HepG2 (cell line): ENCODE measurements around the gene SPATC1L. TPM values are rescaled to one million over a fixed set of nuclear protein-coding genes. Genes with fewer than 3 reads are reported as not detected.
"Not testable (repeated sequence)": the region's sequence is repeated elsewhere in the genome, so short reads cannot be mapped to it uniquely, and the experiment has no call there.

Experiments
- ATAC-seq: fragments of 200-7000 bp; cut with Tn5 transposase; 3 replicates; pipeline ENCODE4 v1.9.1; 2020; ENCODE audit warnings: mild to moderate bottlenecking, moderate library complexity
- BruUV-seq: library from RNA; stranded (reverse); fragments of 400-500 nt; replicated peaks from 2 replicates; lab custom pipeline; 2021; lab: Mats Ljungman, UMichigan
- CTCF ChIA-PET: fragments of 300-600 bp; formaldehyde crosslinking; extraction: SDS; loops from one replicate; lab custom pipeline; 2021; ENCODE audit warnings: low total read pairs, inconsistent platforms, low intra/inter-chr PET ratio; lab: Yijun Ruan, JAX
- POLR2A ChIA-PET: fragments of 350-600 bp; sonication (Branson Sonifier 250); formaldehyde crosslinking; loops from one replicate; lab custom pipeline; 2020; ENCODE audit warnings: antibody characterized with exemption, inconsistent platforms; lab: Yijun Ruan, JAX
- DNase-seq: peaks from one replicate; pipeline ENCODE4 v3.0.0-alpha.2; 2015; ENCODE audit warnings: low spot score
- FAIRE-seq: peaks from 3 replicates; lab custom pipeline; 2011; peaks lifted over from hg19 to GRCh38; lab: Jason Lieb, UNC
- H2AFZ ChIP-seq: one replicate; pipeline ENCODE4 v1.6.1; 2011; ENCODE audit warnings: low read length, inconsistent platforms
- H3K27ac ChIP-seq: fragments of 300-600 bp; 3 replicates; pipeline ENCODE4 v1.8.0; 2011; ENCODE audit warnings: mixed run types, mild to moderate bottlenecking, mixed read lengths, low read length, inconsistent platforms; ENCODE audit not compliant: insufficient read depth; ENCODE audit errors: extremely low read length
- H3K27me3 ChIP-seq, 2 experiments: fragments of 200-600 bp in 1 of 2; 2 replicates in 1 of 2; 3 replicates in 1 of 2; pipeline versions ENCODE4 v1.6.0 to v1.8.0; 2011; ENCODE audit warnings: low read length in 2 of 2, mild to moderate bottlenecking in 2 of 2, moderate library complexity in 2 of 2, inconsistent platforms in 1 of 2; ENCODE audit not compliant: insufficient read depth in 2 of 2, control insufficient read depth in 1 of 2
- H3K36me3 ChIP-seq, 2 experiments: fragments of 200-600 bp in 1 of 2; replicated peaks in 1 of 2; 2 replicates in 1 of 2; 3 replicates in 1 of 2; pipeline versions ENCODE4 v1.5.1 to v1.8.0; 2011; ENCODE audit warnings: low read length in 2 of 2, inconsistent platforms in 1 of 2; ENCODE audit not compliant: insufficient read depth in 2 of 2, control insufficient read depth in 1 of 2
- H3K4me1 ChIP-seq: 2 replicates; pipeline ENCODE4 v1.5.1; 2012; ENCODE audit warnings: low read length, inconsistent platforms; ENCODE audit not compliant: insufficient read depth
- H3K4me2 ChIP-seq: 2 replicates; pipeline ENCODE4 v1.6.0; 2011; ENCODE audit warnings: low read depth, low read length, inconsistent platforms
- H3K4me3 ChIP-seq, 3 experiments: fragments of 200-600 bp in 1 of 3; sonication (generic), shearing (Covaris generic) in 1 of 3; replicated peaks in 1 of 3; 2 replicates each; pipeline ENCODE4 v1.5.1; 2011 to 2016; ENCODE audit warnings: low read length in 3 of 3, inconsistent platforms in 2 of 3, low read depth in 2 of 3, mild to moderate bottlenecking in 2 of 3, control low read depth in 1 of 3, mixed read lengths in 1 of 3; ENCODE audit not compliant: insufficient read depth in 1 of 3
- H3K79me2 ChIP-seq: one replicate; pipeline ENCODE4 v1.6.1; 2011; ENCODE audit warnings: low read length, inconsistent platforms; ENCODE audit not compliant: insufficient read depth
- H3K9ac ChIP-seq: 2 replicates; pipeline ENCODE4 v1.6.0; 2011; ENCODE audit warnings: mild to moderate bottlenecking, low read depth, low read length, inconsistent platforms; ENCODE audit not compliant: insufficient read depth
- H3K9me3 ChIP-seq: 2 replicates; pipeline ENCODE4 v1.5.1; 2012; ENCODE audit warnings: mild to moderate bottlenecking, low read length
- H4K20me1 ChIP-seq: 2 replicates; pipeline ENCODE4 v1.6.0; 2011; ENCODE audit warnings: inconsistent platforms, mild to moderate bottlenecking, low read length, moderate library complexity; ENCODE audit not compliant: insufficient read depth
- DMAP1 ChIP-seq: IDR thresholded peaks from 2 replicates; pipeline ENCODE4 v1.6.1; 2016
- SOX13 ChIP-seq, 3 experiments: fragments of 450-650 bp in 1 of 3; sonication (generic) in 1 of 3; formaldehyde crosslinking in 1 of 3; IDR thresholded peaks in 2 of 3; conservative IDR thresholded peaks in 1 of 3; 2 replicates each; pipeline versions ENCODE4 v1.5.0 to v1.6.1; 2016 to 2020; ENCODE audit warnings: antibody characterized with exemption in 1 of 3, mild to moderate bottlenecking in 1 of 3, missing compliant biosample characterization in 1 of 3, missing genetic modification reagents in 1 of 3, moderate library complexity in 1 of 3
- SP2 ChIP-seq: sonication (generic); formaldehyde crosslinking; IDR thresholded peaks from 2 replicates; pipeline ENCODE4 v1.5.1; 2020; ENCODE audit warnings: mild to moderate bottlenecking, missing genetic modification reagents
- ZNF530 ChIP-seq: sonication (generic); formaldehyde crosslinking; IDR thresholded peaks from 2 replicates; pipeline ENCODE4 v1.5.0; 2020; ENCODE audit warnings: low read depth, mild to moderate bottlenecking, missing genetic modification reagents
- WGBS: methylation state at CpG from one replicate; pipeline ENCODE4 v1.1.6; 2017; ENCODE audit warnings: low lambda C conversion rate; 5-methylcytosine and 5-hydroxymethylcytosine counted together
- in situ Hi-C: cut with HindIII; loops from 2 replicates; pipeline ENCODE4 v1.10.0; 2017; ENCODE audit warnings: low pct_unique_long_range_greater_than_20kb; ENCODE audit not compliant: extremely low pct_ligation_motif_present
- intact Hi-C: fragments of 100-400 bp; cut with micrococcal nuclease; formaldehyde crosslinking; loops from one replicate; pipeline ENCODE4 v1.10.0; 2022; ENCODE audit not compliant: unreplicated experiment
- polyA plus RNA-seq, 8 experiments: library from polyadenylated mRNA; depleted of rRNA in 3 of 8; stranded (reverse) in 7 of 8; unstranded in 1 of 8; fragments of >200 nt; fragmentation: Illumina TruSeq in 4 of 8; extraction: Trizol in 4 of 8; gene quantifications; 2 replicates each; pipeline versions ENCODE4 v1.2.1 to v1.2.3, GENCODE V29; 2011 to 2016; ENCODE audit warnings: low read depth in 4 of 8, missing spikeins in 1 of 8, mixed read lengths in 1 of 8; ENCODE audit not compliant: insufficient read depth in 1 of 8
- total RNA-seq, 5 experiments: library from RNA; depleted of rRNA; stranded (reverse); fragments of >200 nt; fragmentation: Illumina TruSeq; extraction: Trizol; gene quantifications; 2 replicates each; pipeline ENCODE4 v1.2.3, GENCODE V29; 2016; ENCODE audit warnings: low read depth in 1 of 5
- TF ChIP-seq, protein P1 (sequence below): IDR thresholded peaks from 2 replicates; pipeline ENCODE4 v1.6.1; 2016; ENCODE audit warnings: missing genetic modification reagents, missing compliant biosample characterization
- TF ChIP-seq, protein P2 (sequence below): sonication (generic); formaldehyde crosslinking; IDR thresholded peaks from 2 replicates; pipeline ENCODE4 v1.4.0; 2020; ENCODE audit warnings: missing genetic modification reagents

The SPATC1L gene
- total and polyA plus RNA-seq, 2 of the 13 experiments (the other 11 are each of a cell fraction or from before 2014, with no cell fraction given): 1.4 to 3.3 TPM

DNA sequence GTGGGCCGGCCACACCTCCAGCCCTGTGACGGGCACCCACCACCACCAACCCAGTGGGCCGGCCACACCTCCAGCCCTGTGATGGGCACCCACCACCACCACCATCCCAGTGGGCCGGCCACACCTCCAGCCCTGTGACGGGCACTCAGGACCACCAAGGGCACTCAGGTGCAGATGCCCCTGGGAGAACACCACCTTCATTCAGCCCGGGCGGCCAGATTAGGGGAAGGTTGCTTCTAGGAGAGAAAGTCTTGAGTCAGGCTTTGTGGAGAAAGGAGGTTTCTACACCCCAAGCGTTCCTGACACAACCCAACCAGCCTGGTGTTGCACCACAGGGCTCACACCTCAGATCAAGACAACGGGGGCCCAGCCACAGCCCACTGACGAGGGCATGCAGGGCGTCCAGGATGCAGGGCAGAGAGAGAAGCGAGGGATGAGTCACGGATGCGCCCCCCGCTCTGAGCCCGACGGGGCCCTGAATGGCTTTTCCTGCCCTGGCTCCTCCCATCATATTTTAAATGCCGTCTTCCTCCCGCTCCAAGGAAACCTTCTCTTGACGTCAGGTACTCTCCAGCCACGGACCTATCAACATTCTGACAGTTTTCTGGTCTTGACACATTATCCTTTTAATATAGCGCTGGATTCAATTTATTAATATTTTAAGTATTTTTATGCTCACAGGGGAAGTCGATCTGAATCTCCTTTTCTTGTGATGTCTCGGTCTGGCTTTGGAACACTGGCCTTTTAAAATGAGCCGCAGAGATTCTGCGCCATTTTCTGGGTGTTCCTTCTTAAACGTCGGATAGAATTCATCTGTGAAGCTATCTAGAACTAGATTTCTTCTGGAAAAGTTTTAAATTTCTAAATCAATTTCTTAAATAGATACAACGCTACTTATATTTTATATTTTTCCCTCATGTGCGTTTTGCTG is 631 bp upstream of the SPATC1L start (continued):
- TF ChIP-seq, protein P1, sequence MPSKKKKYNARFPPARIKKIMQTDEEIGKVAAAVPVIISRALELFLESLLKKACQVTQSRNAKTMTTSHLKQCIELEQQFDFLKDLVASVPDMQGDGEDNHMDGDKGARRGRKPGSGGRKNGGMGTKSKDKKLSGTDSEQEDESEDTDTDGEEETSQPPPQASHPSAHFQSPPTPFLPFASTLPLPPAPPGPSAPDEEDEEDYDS (CRISPR knock-in tag): no peak
- TF ChIP-seq SP2 (CRISPR knock-in tag) (peak; percentile 93), DMAP1 (no peak), ZNF530 (CRISPR knock-in tag) (no peak), SOX13 (IDR thresholded peaks at IDR 0.05) (no peak), SOX13 (CRISPR knock-in tag; conservative IDR thresholded peaks at IDR 0.05 in 1 of 2, IDR thresholded peaks at IDR 0.05 in 1 of 2) (no peak)
- TF ChIP-seq, protein P2, sequence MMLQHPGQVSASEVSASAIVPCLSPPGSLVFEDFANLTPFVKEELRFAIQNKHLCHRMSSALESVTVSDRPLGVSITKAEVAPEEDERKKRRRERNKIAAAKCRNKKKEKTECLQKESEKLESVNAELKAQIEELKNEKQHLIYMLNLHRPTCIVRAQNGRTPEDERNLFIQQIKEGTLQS: no peak

DNA sequence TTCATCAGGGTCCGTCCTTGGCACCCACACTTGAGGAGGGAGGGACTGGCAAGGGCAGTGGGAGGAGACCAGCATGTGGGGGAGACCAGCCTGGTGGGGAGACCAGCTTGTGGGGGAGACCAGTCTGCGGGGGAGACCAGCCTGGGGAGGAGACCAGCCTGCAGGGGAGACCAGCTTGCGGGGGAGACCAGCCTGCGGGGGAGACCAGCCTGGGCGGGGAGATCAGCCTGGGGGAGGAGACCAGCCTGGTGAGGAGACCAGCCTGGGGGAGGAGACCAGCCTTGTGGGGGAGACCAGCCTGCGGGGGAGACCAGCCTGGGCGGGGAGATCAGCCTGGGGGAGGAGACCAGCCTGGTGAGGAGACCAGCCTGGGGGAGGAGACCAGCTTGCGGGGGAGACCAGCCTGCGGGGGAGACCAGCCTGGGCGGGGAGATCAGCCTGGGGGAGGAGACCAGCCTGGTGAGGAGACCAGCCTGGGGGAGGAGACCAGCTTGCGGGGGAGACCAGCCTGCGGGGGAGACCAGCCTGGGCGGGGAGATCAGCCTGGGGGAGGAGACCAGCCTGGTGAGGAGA is 836 bp downstream of the SPATC1L start:
- H3K79me2 ChIP-seq, CTCF ChIA-PET, DNase-seq, H3K27ac ChIP-seq, POLR2A ChIA-PET, ATAC-seq, FAIRE-seq, H2AFZ ChIP-seq, H3K36me3 ChIP-seq, H3K9me3 ChIP-seq, in situ Hi-C loops, H4K20me1 ChIP-seq, H3K27me3 ChIP-seq, intact Hi-C loops, BruUV-seq: not testable (repeated sequence)
- peaks cover 27% of the 10 kb centered on the region for H3K4me1 ChIP-seq
- H3K4me3 ChIP-seq: peak overlapping the region; percentile 55 to 82 (median 77); a peak in 4 of 6 replicates
- WGBS: 43% methylated on average over 4 of the region's 13 CpGs
- H3K4me2 ChIP-seq: peak overlapping the region; percentile 71
- 0 out of 2 replicates have a peak overlapping the region, but pooled peaks have one; percentile 63 for H3K9ac ChIP-seq
